Fibroblast of pulmonary artery (primary cell): ENCODE measurements around the gene MATN1.

Experiments used
- DNase-seq: peaks from one replicate; pipeline ENCODE4 v3.0.0-alpha.2; 2010; ENCODE audit warnings: low read depth
- H3K4me3 ChIP-seq: replicated peaks from 2 replicates; pipeline ENCODE4 v1.5.1; 2011; ENCODE audit warnings: low read depth, mild to moderate bottlenecking, control low read depth, low read length, moderate library complexity
- TF ChIP-seq, protein P1 (sequence below): IDR thresholded peaks from 2 replicates; pipeline ENCODE4 v1.5.1; 2011; ENCODE audit warnings: mild to moderate bottlenecking, control low read depth, low read length, inconsistent platforms; ENCODE audit errors: missing control alignments

MATN1 gene

DNA sequence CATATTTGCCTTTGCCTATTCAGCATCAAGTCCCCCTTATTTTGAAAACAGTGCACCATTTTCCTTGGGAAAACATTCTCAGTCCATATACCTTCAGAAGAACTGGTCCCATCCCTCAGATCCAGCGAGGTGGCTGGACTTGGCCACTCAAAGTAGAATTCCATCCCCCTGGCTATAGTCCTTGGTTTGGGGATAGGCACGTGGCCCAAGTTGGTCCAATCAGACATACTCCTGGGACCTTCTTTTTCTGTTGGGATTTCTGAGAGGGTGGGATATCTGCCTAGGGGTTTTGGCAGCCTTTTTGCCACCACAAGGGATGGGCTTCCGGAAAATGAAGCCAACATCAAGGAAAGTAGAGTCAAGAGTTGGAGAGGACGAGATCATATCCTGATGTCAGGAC is 10.7 kb upstream of the MATN1 start:
- TF ChIP-seq, protein P1, sequence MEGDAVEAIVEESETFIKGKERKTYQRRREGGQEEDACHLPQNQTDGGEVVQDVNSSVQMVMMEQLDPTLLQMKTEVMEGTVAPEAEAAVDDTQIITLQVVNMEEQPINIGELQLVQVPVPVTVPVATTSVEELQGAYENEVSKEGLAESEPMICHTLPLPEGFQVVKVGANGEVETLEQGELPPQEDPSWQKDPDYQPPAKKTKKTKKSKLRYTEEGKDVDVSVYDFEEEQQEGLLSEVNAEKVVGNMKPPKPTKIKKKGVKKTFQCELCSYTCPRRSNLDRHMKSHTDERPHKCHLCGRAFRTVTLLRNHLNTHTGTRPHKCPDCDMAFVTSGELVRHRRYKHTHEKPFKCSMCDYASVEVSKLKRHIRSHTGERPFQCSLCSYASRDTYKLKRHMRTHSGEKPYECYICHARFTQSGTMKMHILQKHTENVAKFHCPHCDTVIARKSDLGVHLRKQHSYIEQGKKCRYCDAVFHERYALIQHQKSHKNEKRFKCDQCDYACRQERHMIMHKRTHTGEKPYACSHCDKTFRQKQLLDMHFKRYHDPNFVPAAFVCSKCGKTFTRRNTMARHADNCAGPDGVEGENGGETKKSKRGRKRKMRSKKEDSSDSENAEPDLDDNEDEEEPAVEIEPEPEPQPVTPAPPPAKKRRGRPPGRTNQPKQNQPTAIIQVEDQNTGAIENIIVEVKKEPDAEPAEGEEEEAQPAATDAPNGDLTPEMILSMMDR, result no peak
- H3K4me3 ChIP-seq, result no peak overlapping the region
- no peak for DNase-seq

DNA sequence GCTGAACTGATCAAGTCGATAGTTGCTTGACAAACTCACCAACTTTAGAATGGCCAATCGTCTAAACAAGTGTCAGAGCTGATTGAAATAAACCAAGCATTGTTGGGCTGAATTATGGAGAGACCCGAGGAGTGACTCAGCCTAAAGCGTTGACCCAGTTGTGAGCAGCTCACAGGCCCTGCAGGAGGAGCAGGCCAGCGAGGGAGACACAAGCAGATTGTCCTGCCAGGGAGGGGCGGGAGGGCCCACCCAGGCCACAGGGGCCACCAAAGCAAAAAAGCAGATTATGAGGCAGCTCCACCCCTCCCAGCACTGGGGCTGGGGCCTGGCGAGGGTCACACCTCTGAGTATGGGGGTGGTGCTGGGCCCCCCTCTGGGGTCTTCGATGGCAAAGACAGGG is 10.1 kb upstream of the MATN1 start:
- TF ChIP-seq, protein P1, result no peak
- H3K4me3 ChIP-seq, result no peak overlapping the region
- no peak for DNase-seq

DNA sequence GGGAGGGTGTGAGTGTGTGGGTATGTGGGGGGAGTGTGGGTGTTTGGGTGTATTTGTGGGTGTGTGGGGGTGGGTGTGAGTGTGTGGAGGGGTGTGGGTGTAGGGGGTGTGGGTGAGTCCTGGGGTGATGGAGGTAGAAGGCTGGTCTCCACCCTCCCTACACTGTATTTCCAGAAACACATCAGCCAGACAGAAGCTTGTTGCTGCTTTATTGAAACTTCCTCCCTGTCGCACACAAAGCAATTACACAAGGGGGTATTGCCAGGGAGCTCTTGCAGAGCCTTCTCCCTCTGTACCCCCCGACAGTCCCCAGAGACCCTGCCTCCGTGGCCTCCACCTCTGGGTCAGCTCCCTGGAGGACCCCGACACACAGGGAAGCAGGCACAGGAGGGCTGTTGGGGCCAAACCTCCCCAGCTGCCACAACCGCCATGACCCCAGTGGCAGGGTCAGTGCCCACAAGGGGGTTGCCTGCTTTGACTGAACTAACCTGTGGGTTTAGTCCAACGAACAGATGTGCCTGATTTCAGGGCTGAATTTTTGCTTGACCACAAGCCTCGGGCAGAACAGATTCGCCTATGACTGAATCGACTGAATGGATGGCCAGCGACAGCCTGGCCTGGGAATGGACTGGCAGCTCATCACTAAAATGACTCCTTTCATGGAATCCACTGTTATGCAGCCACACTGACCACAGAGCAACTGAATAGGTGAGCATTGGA is 9.1 kb upstream of the MATN1 start:
- DNase-seq, result no peak
- TF ChIP-seq, protein P1, result no peak
- H3K4me3 ChIP-seq, result no peak overlapping the region

DNA sequence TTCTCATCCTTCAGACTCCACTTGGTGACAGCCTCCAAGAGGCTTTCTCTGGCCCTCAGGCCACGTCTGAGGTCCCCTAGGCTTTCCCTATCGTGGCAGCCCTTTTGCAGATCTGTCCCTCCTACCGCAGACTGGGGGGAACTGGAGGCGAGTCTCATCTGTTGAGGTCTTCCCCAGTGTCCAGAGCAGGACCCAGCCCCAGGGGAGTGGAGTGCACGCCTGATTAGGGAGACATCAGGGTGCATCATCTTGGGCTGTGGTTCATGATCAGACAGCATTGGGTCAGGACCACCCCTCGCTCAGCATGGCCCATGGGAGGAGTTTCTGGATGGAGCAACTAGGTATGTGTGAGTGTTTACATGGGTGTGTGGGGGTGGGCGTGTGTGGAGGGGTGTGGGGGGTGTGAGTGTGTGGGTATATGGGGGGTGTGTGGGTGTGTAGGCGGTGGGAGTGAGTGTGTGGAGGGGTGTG is 8.5 kb upstream of the MATN1 start:
- TF ChIP-seq, protein P1, result no peak
- no peak for DNase-seq
- no peak overlapping the region for H3K4me3 ChIP-seq

DNA sequence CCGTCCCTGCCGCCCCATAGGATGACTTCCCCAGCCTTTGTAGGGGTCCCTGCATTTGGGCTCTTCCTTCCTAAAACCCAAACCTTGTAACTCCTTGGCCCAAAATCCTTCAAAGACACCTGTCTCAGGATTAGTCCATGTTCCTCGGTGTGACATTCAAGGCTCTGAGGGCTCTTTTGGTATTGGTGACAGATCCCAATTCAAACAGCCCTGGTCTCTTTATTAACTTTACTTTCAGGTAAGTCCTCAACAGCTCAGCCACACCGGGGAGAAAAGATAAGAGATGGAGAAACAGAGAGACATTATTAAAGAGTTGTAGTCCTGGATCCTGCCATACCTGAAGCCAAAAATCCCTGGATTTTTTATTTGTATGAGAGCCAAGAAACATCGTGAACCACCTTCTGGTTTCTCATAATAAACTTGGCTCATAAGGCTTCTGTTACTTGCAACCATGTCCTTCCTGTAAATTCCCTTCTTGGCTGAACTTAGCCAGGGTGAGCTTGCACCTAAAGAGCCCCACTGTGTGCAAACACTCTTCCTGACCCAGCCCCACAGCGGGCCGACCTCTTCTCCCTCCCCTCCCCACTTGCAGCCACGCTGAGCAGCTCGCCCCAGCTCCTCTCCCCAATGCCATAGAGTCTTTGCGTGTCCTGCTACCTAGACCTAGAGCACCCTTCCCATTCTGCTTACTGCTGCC is 7.9 kb upstream of the MATN1 start:
- H3K4me3 ChIP-seq, result no peak overlapping the region
- TF ChIP-seq, protein P1, result no peak
- DNase-seq, result no peak

DNA sequence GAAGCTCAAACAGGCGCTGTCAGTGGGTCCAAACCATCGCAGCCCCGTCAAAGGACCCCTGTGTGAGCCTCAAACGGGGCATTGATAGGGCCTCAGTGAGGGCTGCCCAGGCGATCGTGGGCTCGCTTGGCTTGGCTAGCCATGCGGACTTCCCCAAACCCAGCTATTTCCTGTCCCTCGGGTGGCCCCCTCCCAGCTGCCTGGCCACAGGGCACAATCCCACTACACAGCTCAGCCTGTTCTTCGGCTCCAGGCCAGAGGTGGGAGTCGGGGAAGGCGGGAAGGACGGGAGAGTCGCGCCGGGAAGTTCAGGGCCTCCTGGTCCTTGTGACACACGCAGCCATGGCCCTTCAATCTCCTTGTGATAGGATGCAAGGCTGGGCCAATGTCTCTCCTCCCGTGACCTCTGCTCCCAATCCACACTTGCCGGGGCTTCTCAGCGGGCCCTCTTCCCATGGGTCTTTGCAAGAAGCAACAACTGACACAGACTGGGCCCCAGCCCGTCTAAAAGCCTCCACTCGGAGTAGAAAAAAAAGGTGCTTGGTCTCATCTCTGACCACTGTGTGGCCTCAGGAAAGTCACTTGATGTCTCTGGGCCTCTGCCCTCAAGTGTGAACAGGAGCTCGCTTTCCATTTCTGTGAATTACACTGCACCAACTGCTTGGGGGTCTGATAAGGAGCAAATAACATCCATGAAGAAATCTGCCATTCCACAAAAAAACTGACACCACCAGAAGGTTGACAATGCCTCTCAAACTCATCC is 7.1 kb upstream of the MATN1 start:
- TF ChIP-seq, protein P1, result no peak
- no peak for DNase-seq
- H3K4me3 ChIP-seq, result no peak overlapping the region
